Measurements from ENCODE around the gene TGFB1I1.

Gene TGFB1I1

GRCh38 chr16:31453255-31454204 lies 18.4 kb upstream of the TGFB1I1 start:
- no peak for DNase-seq (ENCODE audit: extremely low read depth, low read depth)
- TF ChIP-seq CTCF (IDR thresholded peaks at IDR 0.05; ENCODE audit: low read depth, low read length), result no peak

- peak; percentile 31 for TF ChIP-seq CTCF (IDR thresholded peaks at IDR 0.05; ENCODE audit: low read depth, low read length)
- no peak for DNase-seq (ENCODE audit: extremely low read depth, low read depth)
Observed at GRCh38 chr16:31455601-31456314, 16.2 kb upstream of the TGFB1I1 start.

- DNase-seq (ENCODE audit: extremely low read depth, low read depth), result no peak
- TF ChIP-seq CTCF (IDR thresholded peaks at IDR 0.05; ENCODE audit: low read depth, low read length), result no peak
Observed at GRCh38 chr16:31456988-31457360, 15.0 kb upstream of the TGFB1I1 start.

- no peak for TF ChIP-seq CTCF (IDR thresholded peaks at IDR 0.05; ENCODE audit: low read depth, low read length)
- no peak for DNase-seq (ENCODE audit: extremely low read depth, low read depth)
Observed at GRCh38 chr16:31458073-31458843, 13.7 kb upstream of the TGFB1I1 start.

- peak; percentile 63 for TF ChIP-seq CTCF (IDR thresholded peaks at IDR 0.05; ENCODE audit: low read depth, low read length)
- peak; percentile 97 for DNase-seq (ENCODE audit: extremely low read depth, low read depth)
Observed at GRCh38 chr16:31458844-31459686, 12.9 kb upstream of the TGFB1I1 start, which contains the start of gene ARMC5. ARMC5 (plus strand) TSS chr16:31459501; CDS start chr16:31459525, 24 bp downstream.

- TF ChIP-seq CTCF (IDR thresholded peaks at IDR 0.05; ENCODE audit: low read depth, low read length), result no peak
- peak; percentile 99 for DNase-seq (ENCODE audit: extremely low read depth, low read depth)
Observed at GRCh38 chr16:31459687-31460581, 12.0 kb upstream of the TGFB1I1 start.

Measured in AG09319 (cell line).